GM19099 (cell line): Measurements from ENCODE around the gene B3GNT3.

Experiments
- POLR2A ChIP-seq: IDR thresholded peaks from 3 replicates; pipeline ENCODE4 v1.6.1; 2011; ENCODE audit warnings: low read depth; ENCODE audit not compliant: insufficient read length; ENCODE audit errors: extremely low read depth

B3GNT3 gene

DNA sequence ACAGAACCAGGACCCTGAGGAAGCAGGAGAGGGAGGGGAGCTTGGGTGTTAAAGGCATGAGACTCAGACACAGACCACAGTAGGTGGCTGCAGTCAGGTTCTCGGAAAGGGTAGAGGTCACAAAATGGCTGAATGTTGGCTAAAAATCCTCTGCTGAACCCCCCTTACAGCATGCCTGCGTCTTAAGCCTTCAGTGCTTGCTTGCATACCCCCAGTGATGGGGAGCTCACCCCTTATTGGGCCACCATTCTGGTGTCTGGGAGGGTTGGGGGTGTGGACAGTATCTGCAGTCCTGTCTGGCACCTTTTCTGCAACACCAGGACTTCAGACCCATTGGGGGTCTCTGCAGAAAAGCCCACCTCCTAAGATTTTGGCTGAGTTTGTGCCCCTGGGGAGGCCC, 14.2 kb upstream of the B3GNT3 start:
- TF ChIP-seq POLR2A = no peak

DNA sequence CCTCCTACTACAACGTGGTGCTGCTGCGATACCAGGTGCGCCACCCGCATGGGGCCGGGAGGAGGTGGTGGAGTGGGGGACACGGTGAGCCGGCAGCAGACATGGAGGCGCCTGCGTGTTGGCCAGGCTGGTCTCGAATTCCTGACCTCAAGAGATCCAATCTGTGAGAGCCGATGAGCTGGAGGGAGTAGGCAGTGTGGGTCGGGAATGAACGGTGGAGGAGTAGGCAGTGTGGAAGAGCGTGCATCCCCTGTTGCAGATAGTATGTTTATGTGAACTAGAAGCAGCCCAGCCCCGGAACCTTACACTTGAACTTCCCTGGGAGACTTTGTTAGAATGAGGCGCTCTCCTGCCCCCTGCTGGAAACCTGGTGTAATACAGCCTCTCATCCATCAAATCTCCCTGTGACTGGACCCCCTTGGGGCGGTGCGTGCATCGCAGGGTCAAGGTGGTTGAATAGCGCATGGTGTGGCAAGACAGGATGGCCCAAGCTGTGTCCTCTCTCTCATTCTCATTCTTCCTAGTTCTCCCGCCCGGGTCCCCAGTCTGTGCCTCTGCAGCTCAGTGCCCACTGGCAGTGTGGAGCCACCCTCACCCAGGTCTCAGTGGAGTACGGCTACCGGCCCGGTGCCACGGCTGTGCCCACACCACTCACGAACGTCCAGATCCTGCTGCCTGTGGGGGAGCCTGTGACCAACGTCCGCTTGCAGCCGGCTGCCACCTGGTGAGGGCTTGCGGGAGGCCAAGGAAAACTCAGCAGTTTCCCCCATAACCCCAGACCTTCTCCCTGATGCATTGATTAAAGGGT, 10.5 kb upstream of the B3GNT3 start:
- no peak for TF ChIP-seq POLR2A

DNA sequence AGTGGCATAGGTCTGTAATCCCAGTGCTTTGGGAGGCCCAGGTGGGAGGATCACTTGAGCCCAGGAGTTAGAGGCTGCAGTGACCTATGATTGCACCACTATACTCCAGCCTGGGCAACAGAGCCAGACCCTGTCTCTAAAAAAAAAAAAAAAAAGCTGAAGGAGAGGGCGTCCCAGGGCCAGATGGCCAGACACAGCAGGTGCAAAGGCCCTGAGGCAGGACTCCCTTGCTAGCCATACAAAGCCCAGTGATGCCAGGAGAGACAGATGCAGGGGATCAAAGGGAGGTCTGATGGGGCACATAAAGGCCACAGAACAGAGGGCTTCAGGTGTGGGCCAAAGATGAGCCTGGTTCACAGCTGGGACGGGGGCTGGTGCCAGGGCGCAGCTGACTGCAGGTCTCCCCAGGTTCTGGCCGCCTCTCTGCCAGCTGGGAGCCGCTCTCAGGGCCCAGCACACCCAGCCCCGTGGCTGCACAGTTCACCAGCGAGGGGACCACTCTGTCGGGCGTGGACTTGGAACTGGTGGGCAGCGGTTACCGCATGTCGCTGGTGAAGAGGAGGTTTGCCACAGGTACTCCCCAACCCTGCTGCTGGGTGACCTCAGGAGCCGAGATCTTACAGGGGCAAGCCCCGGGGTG, 7.5 kb upstream of the B3GNT3 start:
- TF ChIP-seq POLR2A = no peak

DNA sequence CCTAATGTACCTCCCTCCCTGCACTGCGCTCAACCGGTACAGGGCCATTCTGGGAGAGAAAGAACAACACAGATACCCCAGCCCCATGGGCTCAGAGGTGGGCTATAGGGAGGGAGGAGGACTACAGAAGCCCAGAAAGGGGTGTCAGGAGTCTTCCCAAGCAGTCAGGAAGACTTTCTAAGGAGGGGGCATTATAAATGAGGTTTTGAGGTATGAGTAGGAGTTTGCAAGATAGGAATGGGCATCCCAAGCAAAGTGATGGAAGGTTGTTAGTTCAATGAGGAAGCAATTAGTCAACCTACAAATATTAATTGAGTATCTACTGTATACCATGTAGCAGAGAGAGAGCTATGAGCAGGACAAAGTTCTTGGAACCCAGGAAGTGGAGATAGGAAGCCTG, 6.3 kb upstream of the B3GNT3 start:
- TF ChIP-seq POLR2A = no peak

DNA sequence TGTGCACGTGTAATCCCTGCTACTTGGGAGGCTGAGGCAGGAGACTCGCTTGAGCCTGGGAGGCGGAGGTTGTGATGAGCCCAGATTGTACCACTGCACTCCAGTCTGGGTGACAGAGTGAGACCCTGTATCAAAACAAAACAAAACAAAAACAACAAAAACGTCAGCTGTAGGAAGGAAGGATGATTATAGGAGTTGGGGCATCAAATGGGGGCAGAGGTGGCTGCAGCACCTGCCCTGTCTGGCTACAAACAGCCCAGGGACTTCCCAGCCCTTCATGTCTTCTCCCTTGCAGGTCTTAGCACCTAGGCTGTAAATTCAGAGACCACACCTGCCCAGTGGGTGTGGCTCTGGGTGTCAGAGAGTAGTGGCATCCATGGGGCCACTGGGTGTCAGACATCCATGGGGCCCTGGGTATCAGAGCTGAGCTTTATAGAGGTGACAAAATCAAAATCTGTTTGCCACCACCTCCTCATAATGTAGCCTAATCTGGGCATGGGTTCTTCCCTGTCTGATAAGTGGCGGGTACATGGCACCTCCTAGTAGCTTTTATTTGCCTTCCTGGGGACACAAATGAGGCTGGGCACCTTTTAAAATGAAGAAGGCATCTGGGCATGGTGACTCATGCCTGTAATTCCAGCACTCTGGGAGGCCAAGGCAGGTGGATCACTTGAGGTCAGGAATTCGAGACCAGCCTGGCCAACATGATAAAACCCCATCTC, 4.7 kb upstream of the B3GNT3 start:
- no peak for TF ChIP-seq POLR2A

DNA sequence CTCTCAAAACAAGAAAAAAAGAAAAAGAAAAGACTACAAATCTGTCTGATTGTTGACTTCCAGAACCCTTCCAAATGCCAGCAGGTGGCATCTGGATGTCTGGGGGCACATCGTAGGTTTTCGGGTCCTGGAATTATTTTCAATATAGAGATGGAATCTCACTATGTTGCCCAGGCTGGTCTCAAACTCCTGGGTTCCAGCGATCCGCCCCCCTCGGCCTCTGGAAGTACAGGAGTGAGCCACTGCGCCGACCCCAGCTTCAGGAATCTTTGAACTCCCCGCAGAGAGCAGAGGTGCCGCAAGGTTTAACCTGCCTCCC, 567 bp upstream of the B3GNT3 start:
- TF ChIP-seq POLR2A = no peak

DNA sequence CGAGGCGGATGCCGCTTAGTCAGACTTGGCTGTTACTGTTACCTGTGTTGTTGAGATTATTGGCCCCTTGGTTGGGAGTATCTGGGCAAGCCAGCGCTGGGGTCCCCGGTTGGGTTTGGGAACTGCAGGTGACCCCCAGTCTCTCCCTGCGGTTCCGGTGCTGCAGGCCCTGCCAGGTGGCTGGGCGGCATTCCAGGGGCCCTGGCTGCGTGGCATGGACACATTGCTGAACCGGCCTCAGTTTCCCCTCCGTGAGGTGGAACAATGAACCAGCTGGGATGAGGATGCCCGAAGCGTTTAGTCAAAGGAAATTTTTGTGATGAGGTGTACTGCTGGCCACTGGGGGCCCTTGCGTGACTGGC, 538 bp downstream of the B3GNT3 start:
- TF ChIP-seq POLR2A = no peak

DNA sequence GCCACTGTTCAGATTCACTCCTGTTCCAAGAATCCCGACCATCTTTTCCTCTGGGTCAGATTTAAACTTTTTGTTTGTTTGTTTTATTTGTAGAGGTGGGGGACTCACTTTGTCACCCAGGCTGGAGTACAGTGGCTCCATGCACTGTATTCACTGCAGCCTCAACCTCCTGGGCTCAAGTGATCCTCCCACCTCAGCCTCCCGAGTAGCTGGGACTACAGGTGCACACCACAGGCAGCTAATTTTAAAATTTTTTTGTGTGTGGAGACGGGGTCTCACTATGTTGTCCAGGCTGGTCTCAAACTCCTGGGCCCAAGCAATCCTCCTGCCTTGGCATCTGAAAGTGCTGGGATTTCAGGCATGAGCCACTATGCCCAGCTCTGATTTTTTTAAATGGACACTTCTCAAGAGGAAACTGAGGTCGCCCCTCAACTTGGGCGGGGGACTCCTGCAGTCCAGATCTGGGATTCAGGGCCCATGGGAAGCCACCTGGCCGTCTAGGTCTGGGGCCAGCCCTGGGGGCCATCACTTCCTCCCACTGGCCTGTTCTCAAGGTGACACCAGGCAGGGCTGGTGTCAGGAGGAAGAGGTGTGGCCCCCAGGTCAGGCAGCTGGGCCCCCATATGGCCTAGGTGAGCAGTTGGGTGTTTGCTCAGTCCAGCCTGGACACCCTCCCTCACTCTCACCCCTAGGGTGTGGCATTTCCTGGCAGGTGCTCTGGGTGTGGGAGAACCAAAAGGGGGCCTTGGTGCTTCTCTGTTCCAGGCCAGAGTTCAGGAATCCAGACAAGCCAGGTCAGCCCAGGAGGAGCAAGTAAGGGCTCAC, 1.3 kb downstream of the B3GNT3 start:
- TF ChIP-seq POLR2A = no peak

DNA sequence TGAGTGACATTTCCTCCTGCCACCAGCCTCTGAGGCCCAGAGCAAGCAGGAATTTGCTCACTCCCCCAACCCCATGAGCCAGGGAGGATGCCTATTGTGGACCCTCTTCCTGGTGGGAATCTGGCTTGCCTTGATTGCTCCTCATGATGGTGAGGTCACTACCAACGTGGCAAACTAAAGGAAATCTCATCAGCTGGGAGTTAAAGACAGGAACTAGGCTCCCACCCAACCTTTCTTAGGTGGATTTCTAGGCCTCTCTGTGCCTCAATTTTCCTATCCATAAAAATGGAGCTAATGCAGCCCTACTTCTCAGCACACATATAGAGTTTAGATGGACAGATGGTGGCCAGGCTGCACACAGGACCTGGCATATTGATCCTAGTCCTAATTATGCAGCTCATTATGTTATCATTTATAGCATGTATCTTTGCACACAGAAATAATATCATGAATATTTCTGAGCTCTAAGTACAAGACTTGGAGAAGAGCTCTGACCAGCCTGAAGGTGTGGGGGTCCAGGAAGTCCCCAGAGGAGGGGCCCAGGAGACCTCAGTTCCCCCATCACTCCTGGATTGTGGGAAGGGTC, 2.0 kb downstream of the B3GNT3 start:
- TF ChIP-seq POLR2A = no peak

DNA sequence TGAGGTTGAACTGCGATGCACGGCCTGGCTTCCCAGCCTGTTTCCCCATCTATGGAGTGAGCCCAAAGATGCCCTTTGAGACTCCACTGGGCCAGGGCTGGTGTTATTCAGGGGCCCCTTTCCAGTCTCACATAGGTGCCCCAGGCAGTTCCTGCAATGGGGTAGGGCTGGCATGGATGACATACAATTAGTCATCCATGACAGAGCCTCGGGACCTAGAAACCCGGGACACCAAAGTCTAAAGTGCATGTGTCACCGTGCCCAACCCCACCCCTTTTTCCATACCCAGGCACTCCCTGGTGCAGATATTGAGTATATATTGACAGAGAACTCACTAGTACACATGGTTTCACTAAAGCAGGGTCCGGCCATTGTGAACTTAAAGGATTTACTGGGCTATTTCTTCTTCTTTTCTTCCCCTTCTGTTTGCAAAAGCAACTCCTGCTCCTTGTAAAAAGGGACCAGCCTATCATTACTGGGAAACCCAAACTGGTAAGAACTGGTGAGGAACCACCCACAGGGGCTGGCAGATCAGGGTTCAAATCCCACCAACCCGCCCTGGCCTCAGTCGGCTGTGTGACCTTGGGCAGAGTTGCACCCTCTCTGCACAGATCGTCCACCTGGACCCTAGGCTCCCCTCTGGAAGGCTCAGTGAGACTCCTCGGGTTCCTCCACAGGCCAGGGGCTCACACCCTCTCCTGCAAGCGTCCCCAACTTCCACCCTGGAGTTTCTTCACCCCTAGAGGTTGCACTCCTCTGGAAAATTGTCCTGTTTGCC, 2.7 kb downstream of the B3GNT3 start:
- TF ChIP-seq POLR2A = no peak

DNA sequence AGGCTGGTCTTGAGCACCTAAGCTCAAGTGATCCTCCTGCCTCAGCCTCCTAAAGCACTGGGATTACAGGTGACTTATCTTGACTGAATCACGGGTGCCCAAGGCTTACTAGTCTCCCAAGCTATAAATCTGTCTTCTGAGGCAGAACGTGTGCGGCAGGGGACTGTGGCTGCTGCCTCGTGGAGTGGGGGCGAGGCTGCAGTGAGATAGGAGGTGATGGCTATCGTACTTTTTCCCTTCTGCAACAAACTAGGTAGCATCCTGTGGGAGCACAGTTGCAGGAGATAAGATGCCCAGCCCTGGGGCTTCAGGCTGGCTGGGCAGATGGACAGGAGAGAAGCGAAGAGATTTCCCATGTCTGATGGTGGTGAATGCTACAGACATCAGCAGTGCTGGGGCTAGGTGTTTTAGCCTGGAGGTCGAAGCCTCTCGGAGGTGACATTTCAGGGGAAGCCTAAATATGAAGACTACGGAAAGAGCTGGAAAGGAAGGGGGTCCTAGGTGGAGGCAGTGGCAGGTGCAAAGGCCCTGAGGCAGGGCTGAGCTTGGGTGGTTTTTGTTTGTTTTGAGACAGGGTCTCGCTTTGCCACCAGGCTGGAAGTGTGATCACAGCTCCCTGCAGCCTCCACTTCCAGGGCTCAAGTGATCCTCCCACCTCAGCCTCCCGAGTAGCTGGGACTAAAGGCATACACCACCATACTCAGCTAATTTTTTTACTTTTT, 7.4 kb downstream of the B3GNT3 start:
- TF ChIP-seq POLR2A = no peak

DNA sequence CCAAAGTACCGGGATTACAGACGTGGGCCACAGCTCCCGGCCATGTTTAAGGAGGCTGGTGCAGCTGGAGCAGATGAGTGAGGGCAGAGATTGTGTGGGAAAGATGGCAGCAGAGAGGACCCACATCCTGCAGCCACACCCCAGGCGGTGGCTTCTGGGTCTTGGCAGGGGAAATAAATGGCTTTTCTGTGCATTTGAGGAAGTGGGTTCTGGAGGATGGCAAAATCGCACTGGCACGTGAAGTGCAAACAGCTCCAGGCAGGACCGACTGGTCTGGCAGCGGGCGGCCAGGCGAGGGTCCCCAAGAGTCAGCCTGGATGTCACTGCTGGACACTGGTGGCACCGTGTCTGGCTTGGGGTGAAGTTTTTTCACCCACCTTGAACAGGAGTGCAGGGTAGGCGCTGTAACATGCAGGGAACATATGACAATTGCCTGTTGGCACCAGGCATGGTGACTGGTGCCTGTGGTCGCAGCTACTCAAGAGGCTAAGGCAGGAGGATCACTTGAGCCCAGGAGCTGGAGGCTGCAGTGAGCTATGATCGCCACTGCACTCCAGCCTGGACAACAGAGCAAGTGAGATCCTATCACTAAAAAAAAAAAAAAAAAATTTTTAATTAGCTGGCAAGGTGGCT, 8.4 kb downstream of the B3GNT3 start:
- TF ChIP-seq POLR2A = no peak

DNA sequence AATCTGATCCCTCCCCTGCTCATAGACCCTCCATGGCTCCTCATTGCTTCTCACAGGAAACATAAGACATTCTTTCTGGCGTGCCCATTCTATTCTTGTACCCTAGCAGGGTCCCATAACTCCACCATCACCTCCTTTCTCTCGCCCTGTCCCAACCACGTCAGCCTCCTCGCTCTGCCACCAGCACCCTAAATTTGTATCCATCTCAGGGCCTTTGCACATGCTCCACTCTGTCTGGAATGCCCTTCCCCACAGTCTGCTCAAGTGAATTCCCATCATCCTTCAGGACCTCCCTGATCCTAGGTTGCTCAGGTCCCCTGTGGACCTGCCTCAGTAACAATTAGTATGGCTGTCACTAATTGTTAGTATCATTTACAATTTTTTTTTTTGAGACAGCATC, 10.5 kb downstream of the B3GNT3 start:
- no peak for TF ChIP-seq POLR2A

DNA sequence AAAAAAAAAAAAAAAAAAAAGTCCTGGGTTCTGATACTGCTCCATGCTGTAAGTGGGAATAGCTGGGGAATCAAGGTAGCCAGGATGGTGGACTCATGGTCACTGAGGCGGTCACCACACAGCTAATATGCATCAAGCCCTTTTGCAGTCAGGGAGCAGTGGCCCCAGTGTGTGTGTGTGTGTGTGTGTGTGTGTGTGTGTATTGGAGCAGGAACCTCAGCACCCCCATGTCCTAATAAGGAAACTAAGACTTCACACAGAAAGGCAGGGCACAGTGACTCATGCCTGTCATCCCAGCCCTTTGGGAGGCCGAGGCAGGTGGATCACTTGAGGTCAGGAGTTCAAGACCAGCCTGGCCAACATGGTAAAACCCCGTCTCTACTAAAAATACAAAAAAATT, 12.0 kb downstream of the B3GNT3 start:
- no peak for TF ChIP-seq POLR2A
